ENCODE measurements around the gene PDCD2.

The PDCD2 gene

DNA sequence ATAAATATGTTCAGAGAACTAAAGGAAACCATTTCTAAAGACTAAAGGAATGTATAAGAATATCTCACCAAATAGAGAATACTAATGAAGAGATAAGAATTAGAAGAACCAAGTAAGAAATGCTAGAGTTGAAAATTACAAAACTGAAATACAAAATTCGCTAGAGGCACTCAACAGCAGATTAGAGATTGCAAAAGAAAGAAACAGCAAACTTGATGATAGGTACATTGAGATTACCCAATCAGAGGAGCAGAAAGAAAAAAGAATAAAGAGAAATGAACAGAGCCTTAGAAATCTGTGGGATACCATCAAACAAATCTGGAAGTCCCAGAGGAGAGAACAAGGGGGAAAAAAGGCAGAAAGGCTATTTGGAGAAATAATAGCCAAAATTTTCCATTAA, 6.3 kb upstream of the PDCD2 start:
- H3K9me3 ChIP-seq (replicated peaks in 1 of 2; ENCODE audit: control insufficient read depth in 2 of 2, insufficient read depth in 1 of 2, low read depth in 1 of 2, low read length in 2 of 2), result peaks cover 2 to 11% of the 10 kb centered on the region in 2 donors
- no peak overlapping the region for H3K14ac ChIP-seq (ENCODE audit: low read length)
- H3K4me3 ChIP-seq (ENCODE audit: low read length in 2 of 2), result no peak overlapping the region
- H3K23ac ChIP-seq (ENCODE audit: low read depth, low read length, poor library complexity), result no peak overlapping the region
- H2BK15ac ChIP-seq (ENCODE audit: low read length), result no peak overlapping the region
- DNase-seq (ENCODE audit: low spot score), result no peak
- no peak overlapping the region for H2BK120ac ChIP-seq (ENCODE audit: low read depth, low read length)
- H3K9ac ChIP-seq (ENCODE audit: low read depth, low read length, poor library complexity), result no peak overlapping the region
- no peak overlapping the region for H2AFZ ChIP-seq (ENCODE audit: low read length)
- H4K8ac ChIP-seq (ENCODE audit: low read depth, low read length), result no peak overlapping the region
- no peak overlapping the region for H3K27ac ChIP-seq (replicated peaks; ENCODE audit: low read length)
- H2BK5ac ChIP-seq (ENCODE audit: low read length), result no peak overlapping the region
- no peak overlapping the region for H3K18ac ChIP-seq (ENCODE audit: low read length)
- H3K4me2 ChIP-seq (ENCODE audit: insufficient read depth, low read length, poor library complexity, severe bottlenecking), result no peak overlapping the region
- no peak overlapping the region for H2BK12ac ChIP-seq (ENCODE audit: low read length)
- H4K91ac ChIP-seq (ENCODE audit: low read depth, low read length, poor library complexity), result no peak overlapping the region
- H3K4me1 ChIP-seq (ENCODE audit: control insufficient read depth in 2 of 2, insufficient read depth in 1 of 2, low read depth in 1 of 2, low read length in 2 of 2), result no peaks in the 10 kb centered on the region
- H3K79me1 ChIP-seq (ENCODE audit: low read depth, low read length), result no peaks in the 10 kb centered on the region
- no peaks in the 10 kb centered on the region for H3K36me3 ChIP-seq (replicated peaks in 1 of 2; ENCODE audit: control insufficient read depth in 2 of 2, insufficient read depth in 2 of 2, low read length in 2 of 2)
- H3K27me3 ChIP-seq (ENCODE audit: control insufficient read depth in 3 of 3, insufficient read depth in 3 of 3, low read depth in 1 of 3, low read length in 3 of 3), result peaks cover 0 to 3% (median 0%) of the 10 kb centered on the region in 3 experiments
- H3K4ac ChIP-seq (ENCODE audit: low read length), result no peak overlapping the region
- no CpG with 5 or more reads among the region's 1 CpG for WGBS, 2 donors (ENCODE audit: extremely low coverage in 2 of 2, insufficient read length in 2 of 2, insufficient replicate concordance in 1 of 2)
- no peak overlapping the region for H2AK5ac ChIP-seq (ENCODE audit: low read depth, low read length)

DNA sequence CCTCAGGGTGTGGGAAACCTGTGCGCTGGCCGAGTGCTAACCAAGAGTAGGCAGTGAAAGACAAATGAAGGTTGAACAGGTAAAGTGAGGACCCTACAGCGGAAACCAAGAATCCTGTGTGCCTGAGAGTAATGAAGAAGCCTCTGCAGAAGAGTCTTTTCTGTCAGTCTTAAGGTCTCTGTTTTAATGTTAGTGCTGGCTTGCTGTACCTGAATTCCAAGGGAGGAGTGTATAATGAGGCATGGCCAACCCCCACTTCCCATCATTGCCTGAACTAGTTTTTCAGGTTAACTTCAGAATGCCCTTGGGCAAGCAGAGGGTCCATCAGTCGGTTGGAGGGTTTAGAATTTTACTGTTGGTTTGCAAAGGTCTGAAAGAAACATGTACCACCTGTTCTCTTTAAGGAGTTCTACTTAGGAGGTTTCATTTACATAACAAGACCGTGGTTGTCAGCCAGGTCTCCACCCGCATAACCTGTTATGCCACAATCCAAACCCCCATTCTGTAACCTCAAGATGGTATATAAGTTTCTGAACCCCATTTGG, 589 bp upstream of the PDCD2 start:
- no peak overlapping the region for H4K8ac ChIP-seq (ENCODE audit: low read depth, low read length)
- no peak overlapping the region for H2BK15ac ChIP-seq (ENCODE audit: low read length)
- H2AK5ac ChIP-seq (ENCODE audit: low read depth, low read length), result no peak overlapping the region
- peaks cover 0 to 2% of the 10 kb centered on the region in 2 donors for H3K9me3 ChIP-seq (replicated peaks in 1 of 2; ENCODE audit: control insufficient read depth in 2 of 2, insufficient read depth in 1 of 2, low read depth in 1 of 2, low read length in 2 of 2)
- no CpG with 5 or more reads among the region's 6 CpGs for WGBS, 2 donors (ENCODE audit: extremely low coverage in 2 of 2, insufficient read length in 2 of 2, insufficient replicate concordance in 1 of 2)
- H3K4ac ChIP-seq (ENCODE audit: low read length), result no peak overlapping the region
- H2BK12ac ChIP-seq (ENCODE audit: low read length), result no peak overlapping the region
- peaks cover 11 to 33% of the 10 kb centered on the region in 2 donors for H3K36me3 ChIP-seq (replicated peaks in 1 of 2; ENCODE audit: control insufficient read depth in 2 of 2, insufficient read depth in 2 of 2, low read length in 2 of 2)
- H3K27me3 ChIP-seq (ENCODE audit: control insufficient read depth in 3 of 3, insufficient read depth in 3 of 3, low read depth in 1 of 3, low read length in 3 of 3), result no peaks in the 10 kb centered on the region
- no peak overlapping the region for H3K23ac ChIP-seq (ENCODE audit: low read depth, low read length, poor library complexity)
- peak overlapping the region; percentile 57 for H3K18ac ChIP-seq (ENCODE audit: low read length)
- DNase-seq (ENCODE audit: low spot score), result no peak
- H3K4me1 ChIP-seq (ENCODE audit: control insufficient read depth in 2 of 2, insufficient read depth in 1 of 2, low read depth in 1 of 2, low read length in 2 of 2), result peaks cover 2 to 10% of the 10 kb centered on the region in 2 donors
- peak overlapping the region; percentile 93 for H2AFZ ChIP-seq (ENCODE audit: low read length)
- peaks cover 6% of the 10 kb centered on the region for H3K79me1 ChIP-seq (ENCODE audit: low read depth, low read length)
- H3K27ac ChIP-seq (replicated peaks; ENCODE audit: low read length), result no peak overlapping the region
- peak overlapping the region; percentile 93 for H3K4me2 ChIP-seq (ENCODE audit: insufficient read depth, low read length, poor library complexity, severe bottlenecking)
- H3K14ac ChIP-seq (ENCODE audit: low read length), result no peak overlapping the region
- peak overlapping the region; percentile 89 for H3K9ac ChIP-seq (ENCODE audit: low read depth, low read length, poor library complexity)
- H4K91ac ChIP-seq (ENCODE audit: low read depth, low read length, poor library complexity), result no peak overlapping the region
- no peak overlapping the region for H2BK5ac ChIP-seq (ENCODE audit: low read length)
- peak overlapping the region; percentile 67 to 100 for H3K4me3 ChIP-seq (ENCODE audit: low read length in 2 of 2)
- no peak overlapping the region for H2BK120ac ChIP-seq (ENCODE audit: low read depth, low read length)

DNA sequence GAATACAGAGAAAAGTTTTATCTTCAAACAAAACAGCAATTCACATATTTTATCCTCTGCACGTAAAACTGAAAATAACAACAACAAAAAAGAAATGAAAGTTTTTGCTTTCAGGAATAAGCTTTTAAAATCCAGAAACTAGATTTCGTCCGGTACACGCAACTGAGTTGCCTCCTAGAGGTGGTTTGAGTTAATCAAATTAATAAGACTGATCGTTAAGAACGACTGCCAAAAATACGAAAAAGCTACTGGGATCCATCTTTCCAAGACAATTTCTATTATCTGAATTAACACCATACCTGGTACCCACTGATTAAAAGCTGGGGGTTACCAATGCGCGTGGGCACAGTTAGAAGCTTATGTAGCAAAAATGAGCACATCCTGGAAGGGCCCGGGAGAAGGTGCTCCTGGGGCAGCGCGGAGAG, 669 bp downstream of the PDCD2 start:
- peaks cover 2 to 10% of the 10 kb centered on the region in 2 donors for H3K4me1 ChIP-seq (ENCODE audit: control insufficient read depth in 2 of 2, insufficient read depth in 1 of 2, low read depth in 1 of 2, low read length in 2 of 2)
- peak overlapping the region; percentile 93 for H2AFZ ChIP-seq (ENCODE audit: low read length)
- H2BK15ac ChIP-seq (ENCODE audit: low read length), result no peak overlapping the region
- peak overlapping the region; percentile 90 for H3K18ac ChIP-seq (ENCODE audit: low read length)
- H2BK5ac ChIP-seq (ENCODE audit: low read length), result no peak overlapping the region
- H3K4ac ChIP-seq (ENCODE audit: low read length), result no peak overlapping the region
- peak; percentile 0 for DNase-seq (ENCODE audit: low spot score)
- peaks cover 12 to 46% of the 10 kb centered on the region in 2 donors for H3K36me3 ChIP-seq (replicated peaks in 1 of 2; ENCODE audit: control insufficient read depth in 2 of 2, insufficient read depth in 2 of 2, low read length in 2 of 2)
- H3K14ac ChIP-seq (ENCODE audit: low read length), result peak overlapping the region; percentile 90
- H3K4me2 ChIP-seq (ENCODE audit: insufficient read depth, low read length, poor library complexity, severe bottlenecking), result peak overlapping the region; percentile 81
- peak overlapping the region; percentile 98 for H3K23ac ChIP-seq (ENCODE audit: low read depth, low read length, poor library complexity)
- H2BK12ac ChIP-seq (ENCODE audit: low read length), result no peak overlapping the region
- peaks cover 6% of the 10 kb centered on the region for H3K79me1 ChIP-seq (ENCODE audit: low read depth, low read length)
- peak overlapping the region; percentile 99 for H3K9ac ChIP-seq (ENCODE audit: low read depth, low read length, poor library complexity)
- H3K27me3 ChIP-seq (ENCODE audit: control insufficient read depth in 3 of 3, insufficient read depth in 3 of 3, low read depth in 1 of 3, low read length in 3 of 3), result no peaks in the 10 kb centered on the region
- no peak overlapping the region for H2BK120ac ChIP-seq (ENCODE audit: low read depth, low read length)
- H3K9me3 ChIP-seq (replicated peaks in 1 of 2; ENCODE audit: control insufficient read depth in 2 of 2, insufficient read depth in 1 of 2, low read depth in 1 of 2, low read length in 2 of 2), result no peaks in the 10 kb centered on the region
- no CpG with 5 or more reads among the region's 12 CpGs for WGBS, 2 donors (ENCODE audit: extremely low coverage in 2 of 2, insufficient read length in 2 of 2, insufficient replicate concordance in 1 of 2)
- no peak overlapping the region for H4K8ac ChIP-seq (ENCODE audit: low read depth, low read length)
- no peak overlapping the region for H2AK5ac ChIP-seq (ENCODE audit: low read depth, low read length)
- H4K91ac ChIP-seq (ENCODE audit: low read depth, low read length, poor library complexity), result no peak overlapping the region
- peak overlapping the region; percentile 47 for H3K27ac ChIP-seq (replicated peaks; ENCODE audit: low read length)
- H3K4me3 ChIP-seq (ENCODE audit: low read length in 2 of 2), result peak overlapping the region; percentile 67 to 100

DNA sequence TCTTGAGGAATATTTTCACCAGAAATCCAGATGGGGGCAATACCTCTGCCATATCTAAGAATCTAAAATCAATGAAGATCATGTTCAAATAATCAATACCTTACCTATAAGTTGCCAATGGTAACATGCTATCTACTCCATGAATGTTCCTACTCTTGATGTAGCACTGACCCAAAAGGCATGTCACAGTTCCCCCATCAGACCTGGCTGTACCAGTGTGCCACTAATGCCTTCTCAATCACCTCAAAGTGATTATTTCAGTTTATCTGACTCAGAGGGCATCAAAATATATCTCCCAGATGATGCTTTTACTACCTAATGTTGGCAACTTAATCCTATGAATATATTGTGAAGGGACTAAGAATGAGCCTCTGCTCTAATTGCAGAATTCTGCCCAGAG, 5.5 kb downstream of the PDCD2 start:
- Histone ChIP-seq H3K4me3 (ENCODE audit: low read length in 2 of 2) (no peak overlapping the region), H2AK5ac (ENCODE audit: low read depth, low read length) (no peak overlapping the region), H3K23ac (ENCODE audit: low read depth, low read length, poor library complexity) (no peak overlapping the region), H3K36me3 (replicated peaks in 1 of 2; ENCODE audit: control insufficient read depth in 2 of 2, insufficient read depth in 2 of 2, low read length in 2 of 2) (peaks cover 16 to 94% of the 10 kb centered on the region in 2 donors), H2BK120ac (ENCODE audit: low read depth, low read length) (no peak overlapping the region), H2BK15ac (ENCODE audit: low read length) (no peak overlapping the region), H2BK12ac (ENCODE audit: low read length) (no peak overlapping the region), H2AFZ (ENCODE audit: low read length) (no peak overlapping the region), H3K79me1 (ENCODE audit: low read depth, low read length) (peaks cover 3% of the 10 kb centered on the region), H4K91ac (ENCODE audit: low read depth, low read length, poor library complexity) (peak overlapping the region; percentile 34), H3K4me2 (ENCODE audit: insufficient read depth, low read length, poor library complexity, severe bottlenecking) (no peak overlapping the region), H3K4me1 (ENCODE audit: control insufficient read depth in 2 of 2, insufficient read depth in 1 of 2, low read depth in 1 of 2, low read length in 2 of 2) (peaks cover 2 to 5% of the 10 kb centered on the region in 2 donors), H3K14ac (ENCODE audit: low read length) (no peak overlapping the region), H3K9me3 (replicated peaks in 1 of 2; ENCODE audit: control insufficient read depth in 2 of 2, insufficient read depth in 1 of 2, low read depth in 1 of 2, low read length in 2 of 2) (no peaks in the 10 kb centered on the region), H4K8ac (ENCODE audit: low read depth, low read length) (no peak overlapping the region), H3K18ac (ENCODE audit: low read length) (no peak overlapping the region), H3K27ac (replicated peaks; ENCODE audit: low read length) (no peak overlapping the region), H2BK5ac (ENCODE audit: low read length) (no peak overlapping the region), H3K4ac (ENCODE audit: low read length) (no peak overlapping the region), H3K9ac (ENCODE audit: low read depth, low read length, poor library complexity) (no peak overlapping the region), H3K27me3 (ENCODE audit: control insufficient read depth in 3 of 3, insufficient read depth in 3 of 3, low read depth in 1 of 3, low read length in 3 of 3) (no peaks in the 10 kb centered on the region)
- DNase-seq (ENCODE audit: low spot score), result no peak
